ENCODE measurements around the gene OSBPL10. TPM values are rescaled to one million over a fixed set of nuclear protein-coding genes. Genes with fewer than 3 reads are reported as not detected.

The OSBPL10 gene
- total and polyA plus RNA-seq, 7 donors: 0.75 to 4.6 (median 2.3) TPM

DNA sequence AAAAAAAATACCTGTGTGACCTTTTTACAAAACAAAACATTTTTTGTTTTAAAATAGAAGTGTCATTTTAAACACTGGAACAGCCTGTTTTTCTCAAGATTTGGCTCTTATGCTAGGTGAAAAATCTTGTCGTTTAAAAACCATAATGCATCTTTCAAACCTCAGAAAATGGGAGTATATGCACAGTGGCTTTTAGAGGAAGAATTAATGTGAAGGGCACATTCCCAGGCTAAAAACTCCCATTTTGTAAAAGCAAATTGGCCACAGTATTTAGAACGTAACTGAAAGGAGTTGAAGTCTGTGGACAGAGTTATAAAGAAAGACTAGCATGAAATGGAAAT, 190.0 kb downstream of the OSBPL10 start:
- TF ChIP-seq, protein P1, sequence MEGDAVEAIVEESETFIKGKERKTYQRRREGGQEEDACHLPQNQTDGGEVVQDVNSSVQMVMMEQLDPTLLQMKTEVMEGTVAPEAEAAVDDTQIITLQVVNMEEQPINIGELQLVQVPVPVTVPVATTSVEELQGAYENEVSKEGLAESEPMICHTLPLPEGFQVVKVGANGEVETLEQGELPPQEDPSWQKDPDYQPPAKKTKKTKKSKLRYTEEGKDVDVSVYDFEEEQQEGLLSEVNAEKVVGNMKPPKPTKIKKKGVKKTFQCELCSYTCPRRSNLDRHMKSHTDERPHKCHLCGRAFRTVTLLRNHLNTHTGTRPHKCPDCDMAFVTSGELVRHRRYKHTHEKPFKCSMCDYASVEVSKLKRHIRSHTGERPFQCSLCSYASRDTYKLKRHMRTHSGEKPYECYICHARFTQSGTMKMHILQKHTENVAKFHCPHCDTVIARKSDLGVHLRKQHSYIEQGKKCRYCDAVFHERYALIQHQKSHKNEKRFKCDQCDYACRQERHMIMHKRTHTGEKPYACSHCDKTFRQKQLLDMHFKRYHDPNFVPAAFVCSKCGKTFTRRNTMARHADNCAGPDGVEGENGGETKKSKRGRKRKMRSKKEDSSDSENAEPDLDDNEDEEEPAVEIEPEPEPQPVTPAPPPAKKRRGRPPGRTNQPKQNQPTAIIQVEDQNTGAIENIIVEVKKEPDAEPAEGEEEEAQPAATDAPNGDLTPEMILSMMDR (IDR thresholded peaks at IDR 0.05): no peak
- Histone ChIP-seq H3K27me3 (ENCODE audit: insufficient read depth in 3 of 3, low read length in 2 of 3) (no peaks in the 10 kb centered on the region), H3K9me3 (no peaks in the 10 kb centered on the region), H3K36me3 (ENCODE audit: insufficient read depth in 1 of 2, low read depth in 1 of 2) (no peaks in the 10 kb centered on the region), H3K4me1 (peaks cover 5% of the 10 kb centered on the region), H3K4me3 (no peak overlapping the region), H3K27ac (no peak overlapping the region)
- DNase-seq (no peak), ATAC-seq (no peak)
- intact Hi-C loops (cut with DNase I): no loop called here
- WGBS, 3 donors: 42 to 64% (median 51%) methylated on average over 2 of the region's 2 CpGs

DNA sequence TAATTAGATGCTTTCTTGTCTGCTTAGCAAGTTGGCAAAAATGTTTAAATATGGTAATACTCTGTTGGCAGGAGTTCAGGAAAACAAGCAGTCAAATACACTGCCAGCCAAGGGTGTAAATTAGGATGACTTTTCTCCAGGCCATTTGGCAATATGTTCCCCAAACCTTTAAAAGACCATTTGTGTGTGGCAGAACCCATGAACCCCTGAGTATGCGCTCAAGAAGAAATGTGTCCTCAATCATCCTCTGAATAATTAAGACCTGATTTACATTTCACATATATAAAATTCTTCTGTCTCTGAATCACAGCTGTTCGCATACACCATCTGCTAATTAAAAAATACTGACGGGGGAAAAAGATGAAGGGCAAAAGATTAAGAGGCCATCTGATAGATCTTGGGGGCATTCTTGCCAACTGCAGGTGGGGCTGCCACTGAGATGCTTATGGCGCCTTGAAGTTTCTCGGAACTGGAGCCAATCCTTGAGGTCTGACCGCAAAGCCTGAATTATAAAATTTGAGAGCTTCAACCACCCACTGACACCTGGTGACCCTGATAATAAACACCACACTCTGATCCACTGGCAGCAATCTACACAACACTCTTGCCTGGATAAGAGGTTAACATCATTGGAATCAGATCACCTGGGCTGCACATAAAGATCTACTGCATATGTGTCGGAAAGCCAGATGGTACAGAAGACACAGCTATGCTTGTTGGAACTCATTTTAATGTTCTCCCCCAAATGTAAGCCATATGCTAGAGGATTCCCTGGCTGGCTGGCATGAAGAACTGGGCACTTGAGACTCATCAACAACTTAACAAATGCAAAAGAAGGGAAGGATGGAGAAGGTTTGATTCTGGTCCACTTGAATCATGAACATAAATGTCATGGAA, 190.6 kb downstream of the OSBPL10 start:
- peaks cover 5% of the 10 kb centered on the region for H3K4me1 ChIP-seq
- H3K4me3 ChIP-seq: no peak overlapping the region
- ATAC-seq (no peak), DNase-seq (no peak)
- 82 to 88% (median 85%) methylated on average over 7 of the region's 7 CpGs for WGBS, 3 donors
- no peaks in the 10 kb centered on the region for H3K9me3 ChIP-seq
- H3K36me3 ChIP-seq (ENCODE audit: insufficient read depth in 1 of 2, low read depth in 1 of 2): no peaks in the 10 kb centered on the region
- TF ChIP-seq, protein P1 (IDR thresholded peaks at IDR 0.05): no peak
- intact Hi-C loops (cut with DNase I): no loop called here
- H3K27ac ChIP-seq: no peak overlapping the region
- no peaks in the 10 kb centered on the region for H3K27me3 ChIP-seq (ENCODE audit: insufficient read depth in 3 of 3, low read length in 2 of 3)

DNA sequence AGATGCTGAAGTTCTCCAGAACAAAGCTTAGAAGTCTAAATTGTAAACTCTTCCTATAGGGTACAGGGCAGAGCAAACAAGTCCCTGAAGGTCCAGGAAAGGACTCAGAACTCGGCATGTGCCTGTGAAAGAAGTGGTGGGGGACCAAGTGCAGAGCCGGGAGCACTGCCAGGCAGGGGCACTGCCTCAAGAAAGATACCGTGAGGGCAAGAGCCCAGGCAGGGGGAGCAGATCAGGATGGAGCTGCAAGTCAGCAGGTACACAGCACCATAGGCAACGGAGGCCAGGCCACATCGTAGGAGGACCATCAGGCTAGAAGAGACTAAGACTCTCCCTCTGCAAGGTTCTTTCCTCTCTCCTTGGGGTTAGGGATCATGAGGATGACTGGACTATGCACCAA, 191.6 kb downstream of the OSBPL10 start:
- H3K4me3 ChIP-seq: no peak overlapping the region
- 88 to 91% (median 90%) methylated on average over 5 of the region's 5 CpGs for WGBS, 3 donors

DNA sequence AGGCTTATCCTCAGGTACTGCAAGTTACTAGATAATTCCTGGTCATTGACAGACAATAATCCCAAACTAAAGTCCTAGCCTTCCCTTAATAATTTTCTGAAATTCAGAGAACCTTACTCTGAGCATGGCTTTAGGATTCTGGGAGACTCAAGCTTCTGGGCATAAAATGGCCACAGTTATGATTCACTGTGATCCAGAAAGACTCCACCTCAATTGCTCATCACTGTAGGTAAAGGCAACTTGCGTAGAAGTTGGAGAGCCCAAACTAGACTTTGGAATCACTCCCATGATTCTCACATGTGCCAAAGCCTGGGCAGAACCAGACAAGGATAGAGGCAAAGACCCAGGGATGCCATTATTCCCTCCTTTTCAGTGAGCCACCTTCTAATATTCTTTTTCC, 195.3 kb downstream of the OSBPL10 start:
- TF ChIP-seq, protein P1 (IDR thresholded peaks at IDR 0.05): no peak
- Histone ChIP-seq H3K4me3 (no peak overlapping the region), H3K9me3 (no peaks in the 10 kb centered on the region), H3K27ac (no peak overlapping the region), H3K27me3 (ENCODE audit: insufficient read depth in 3 of 3, low read length in 2 of 3) (no peaks in the 10 kb centered on the region), H3K36me3 (ENCODE audit: insufficient read depth in 1 of 2, low read depth in 1 of 2) (no peaks in the 10 kb centered on the region), H3K4me1 (no peaks in the 10 kb centered on the region)
- intact Hi-C loops (cut with DNase I): no loop called here
- DNase-seq (no peak), ATAC-seq (no peak)
- WGBS, 3 donors: 90 to 100% (median 92%) methylated on average over 1 of the region's 1 CpG

More for the DNA sequence above, 191.6 kb downstream of the OSBPL10 start:
- Histone ChIP-seq H3K9me3 (no peaks in the 10 kb centered on the region), H3K27me3 (ENCODE audit: insufficient read depth in 3 of 3, low read length in 2 of 3) (no peaks in the 10 kb centered on the region), H3K4me1 (peaks cover 5% of the 10 kb centered on the region), H3K27ac (no peak overlapping the region), H3K36me3 (ENCODE audit: insufficient read depth in 1 of 2, low read depth in 1 of 2) (no peaks in the 10 kb centered on the region)
- intact Hi-C loops (cut with DNase I): no loop called here
- DNase-seq: no peak
- no peak for ATAC-seq
- TF ChIP-seq, protein P1 (IDR thresholded peaks at IDR 0.05): no peak

Measured in psoas muscle (tissue), 8 donors.